Measurements from ENCODE around the gene GIMAP1. TPM values are rescaled to one million over a fixed set of nuclear protein-coding genes. Genes with fewer than 3 reads are reported as not detected.

Gene GIMAP1
- total RNA-seq, 4 donors from 2014 or later = 5.9 to 21.9 (median 12.0) TPM

DNA sequence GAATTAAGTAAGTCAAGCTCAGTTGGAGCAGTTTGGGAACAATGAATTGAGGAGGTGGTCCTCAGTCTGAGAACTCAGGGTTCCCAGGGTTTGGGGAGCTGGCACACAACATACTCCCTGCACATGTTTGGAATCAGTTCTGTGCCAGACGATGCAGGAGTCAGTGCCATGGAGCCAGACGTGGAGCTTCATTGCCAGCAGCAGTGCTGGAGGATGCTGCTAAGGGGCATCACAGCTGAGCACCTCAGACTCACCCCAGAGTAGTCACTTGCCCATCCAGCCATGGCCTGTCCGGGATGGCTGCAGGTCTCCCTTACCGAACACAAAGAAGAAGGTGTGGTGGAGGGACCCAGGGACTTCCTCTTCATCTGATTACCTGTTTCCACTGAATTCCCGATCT is 28.7 kb downstream of the GIMAP1 start:
- TF ChIP-seq, protein P1, sequence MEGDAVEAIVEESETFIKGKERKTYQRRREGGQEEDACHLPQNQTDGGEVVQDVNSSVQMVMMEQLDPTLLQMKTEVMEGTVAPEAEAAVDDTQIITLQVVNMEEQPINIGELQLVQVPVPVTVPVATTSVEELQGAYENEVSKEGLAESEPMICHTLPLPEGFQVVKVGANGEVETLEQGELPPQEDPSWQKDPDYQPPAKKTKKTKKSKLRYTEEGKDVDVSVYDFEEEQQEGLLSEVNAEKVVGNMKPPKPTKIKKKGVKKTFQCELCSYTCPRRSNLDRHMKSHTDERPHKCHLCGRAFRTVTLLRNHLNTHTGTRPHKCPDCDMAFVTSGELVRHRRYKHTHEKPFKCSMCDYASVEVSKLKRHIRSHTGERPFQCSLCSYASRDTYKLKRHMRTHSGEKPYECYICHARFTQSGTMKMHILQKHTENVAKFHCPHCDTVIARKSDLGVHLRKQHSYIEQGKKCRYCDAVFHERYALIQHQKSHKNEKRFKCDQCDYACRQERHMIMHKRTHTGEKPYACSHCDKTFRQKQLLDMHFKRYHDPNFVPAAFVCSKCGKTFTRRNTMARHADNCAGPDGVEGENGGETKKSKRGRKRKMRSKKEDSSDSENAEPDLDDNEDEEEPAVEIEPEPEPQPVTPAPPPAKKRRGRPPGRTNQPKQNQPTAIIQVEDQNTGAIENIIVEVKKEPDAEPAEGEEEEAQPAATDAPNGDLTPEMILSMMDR (IDR thresholded peaks at IDR 0.05; ENCODE audit: low read depth) = no peak

DNA sequence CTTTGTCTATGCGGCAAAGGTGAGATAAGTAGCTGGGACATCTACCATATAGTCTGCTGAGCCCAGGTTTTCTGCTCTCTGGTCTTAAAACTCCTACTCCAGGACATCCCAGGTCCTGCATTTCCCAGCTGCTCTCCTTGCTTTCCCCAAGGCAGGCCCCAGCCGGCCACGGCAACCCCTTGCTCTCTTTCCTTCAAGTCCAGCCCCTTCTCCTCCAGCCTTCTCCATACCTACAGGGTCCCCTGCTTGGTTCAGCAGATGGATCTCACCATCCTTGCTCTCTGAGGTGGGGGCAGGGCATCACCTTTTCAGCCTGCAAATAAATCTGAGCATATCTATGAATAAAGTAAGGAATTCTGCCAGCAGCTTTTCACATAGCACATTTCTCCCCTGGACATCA is 29.5 kb downstream of the GIMAP1 start:
- TF ChIP-seq, protein P1 (IDR thresholded peaks at IDR 0.05; ENCODE audit: low read depth) = no peak

DNA sequence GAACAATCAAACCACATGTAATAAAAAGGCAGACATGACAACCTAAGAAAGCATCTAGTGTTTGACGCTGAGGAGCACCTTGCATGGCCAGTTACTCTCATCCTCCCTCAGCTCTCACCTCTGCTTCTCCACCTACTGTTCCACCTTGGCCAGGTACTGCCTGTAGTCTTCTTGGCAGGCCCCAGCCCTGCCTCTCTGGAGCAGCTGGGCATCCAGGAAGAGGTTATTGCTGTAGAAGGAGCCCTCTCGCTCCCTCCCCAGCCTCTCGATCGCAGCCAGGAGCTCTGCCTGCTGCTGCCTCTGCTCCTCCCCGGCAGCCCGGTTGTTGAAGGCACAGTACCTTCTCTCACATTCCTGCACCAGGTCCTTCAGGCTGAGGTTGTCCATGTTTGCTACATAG is 30.5 kb downstream of the GIMAP1 start:
- TF ChIP-seq, protein P1 (IDR thresholded peaks at IDR 0.05; ENCODE audit: low read depth) = no peak

DNA sequence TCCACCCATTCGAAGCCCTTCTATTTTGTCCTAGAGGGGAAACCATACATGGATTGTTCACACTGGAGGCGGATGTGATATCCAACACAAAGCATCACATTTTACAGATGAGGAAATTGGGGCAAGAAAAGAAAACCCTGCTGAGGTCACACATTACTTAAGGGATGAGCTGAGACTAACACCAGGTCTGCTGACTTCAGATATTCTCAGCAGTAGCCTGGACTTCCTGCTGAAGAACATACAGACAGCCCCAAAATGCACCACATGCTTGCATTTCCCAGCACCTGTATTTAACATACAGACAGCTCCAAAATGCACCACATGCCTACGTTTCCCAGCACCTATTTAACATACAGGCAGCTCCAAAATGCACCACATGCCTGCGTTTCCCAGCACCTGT is 32.0 kb downstream of the GIMAP1 start:
- TF ChIP-seq, protein P1 (IDR thresholded peaks at IDR 0.05; ENCODE audit: low read depth) = no peak

DNA sequence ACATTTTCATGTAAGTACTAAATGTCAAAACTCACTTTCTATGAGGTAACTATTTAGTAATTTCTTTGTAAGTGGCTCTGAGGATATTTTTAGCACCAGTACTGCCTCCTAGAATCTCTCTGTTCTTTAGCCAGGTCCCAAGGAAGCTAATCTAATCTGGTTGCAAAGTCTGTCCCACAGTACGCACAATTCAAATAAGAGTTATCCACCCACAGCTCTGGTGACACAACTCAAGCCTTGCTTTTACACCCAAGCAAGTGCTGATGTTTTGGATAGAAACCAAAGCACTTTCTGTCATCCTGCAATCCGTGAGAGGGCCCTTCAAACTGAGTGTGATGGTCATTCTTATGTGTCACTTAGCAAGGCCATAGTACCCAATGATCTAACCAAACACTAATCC is 35.3 kb downstream of the GIMAP1 start:
- TF ChIP-seq, protein P1 (IDR thresholded peaks at IDR 0.05; ENCODE audit: low read depth) = no peak

DNA sequence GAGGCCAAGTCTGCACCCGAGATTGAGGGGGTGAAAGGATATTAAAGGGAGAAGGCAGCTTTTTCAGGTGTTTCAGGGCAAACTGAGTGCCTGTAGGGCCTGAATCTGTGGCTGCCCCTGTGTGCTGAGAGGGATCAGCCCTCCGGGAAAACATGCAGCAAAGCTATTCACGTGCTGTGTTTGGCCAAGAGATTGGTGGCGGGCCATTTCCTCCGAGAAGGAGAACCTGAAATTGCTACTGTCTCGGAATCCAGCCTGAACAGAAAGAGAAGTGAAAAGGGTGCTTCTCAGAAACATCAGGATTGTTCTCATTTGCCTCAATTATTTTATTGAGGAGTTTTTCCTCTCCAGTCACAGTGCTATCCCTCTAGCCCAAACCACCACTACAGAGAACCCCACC is 36.8 kb downstream of the GIMAP1 start:
- TF ChIP-seq, protein P1 (IDR thresholded peaks at IDR 0.05; ENCODE audit: low read depth) = no peak

DNA sequence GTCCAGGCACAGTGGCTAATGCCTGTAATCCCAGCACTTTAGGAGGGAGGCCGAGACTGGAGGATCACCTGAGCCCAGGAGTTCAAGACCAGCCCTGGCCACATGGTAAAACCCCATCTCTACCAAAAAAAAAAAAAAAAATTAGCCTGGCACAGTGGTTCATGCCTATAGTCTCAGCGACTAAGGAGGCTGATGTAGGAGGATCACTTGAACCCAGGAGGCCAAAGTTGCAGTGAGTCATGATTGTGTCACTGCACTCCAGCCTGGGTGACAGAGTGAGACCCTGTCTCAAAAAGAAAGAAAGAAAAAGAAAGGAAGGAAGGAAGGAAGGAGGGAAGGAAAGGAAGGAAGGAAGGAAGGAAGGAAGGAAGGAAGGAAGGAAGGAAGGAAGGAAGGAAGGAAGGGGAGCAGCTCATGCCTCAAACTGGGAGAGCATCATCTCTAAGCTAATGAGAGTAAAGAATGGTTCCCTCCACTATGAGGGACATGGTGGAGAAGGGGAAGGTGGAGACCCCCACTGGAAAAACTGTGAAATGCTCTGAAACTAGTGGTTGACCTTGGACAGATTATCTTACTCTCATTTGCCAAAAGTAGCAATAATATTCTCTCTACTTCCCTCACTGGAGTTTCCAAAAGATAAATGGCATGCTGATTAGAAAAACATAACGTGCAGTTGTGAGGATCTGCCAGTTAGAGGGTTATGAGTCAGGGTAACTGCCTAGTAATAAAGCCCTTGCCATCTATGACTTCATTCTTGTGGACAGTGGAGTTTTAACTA is 37.6 kb downstream of the GIMAP1 start:
- TF ChIP-seq, protein P1 (IDR thresholded peaks at IDR 0.05; ENCODE audit: low read depth) = no peak

Data from subcutaneous adipose tissue (tissue), 4 donors.